IMR-90 (cell line): ENCODE measurements around the gene EFNB2. TPM values are rescaled to one million over a fixed set of nuclear protein-coding genes. Genes with fewer than 3 reads are reported as not detected.

Experiments
- ATAC-seq: fragments of 200-7000 bp; cut with Tn5 transposase; 2 replicates; pipeline ENCODE4 v1.9.1; 2020; ENCODE audit warnings: low read depth, mild to moderate bottlenecking, moderate library complexity
- BruUV-seq: library from RNA; stranded (reverse); fragments of 400-500 nt; replicated peaks from 2 replicates; lab custom pipeline; 2021; lab: Mats Ljungman, UMichigan
- CTCF ChIA-PET: fragments of 300-600 bp; formaldehyde crosslinking; extraction: SDS; loops from one replicate; lab custom pipeline; 2021; ENCODE audit warnings: antibody characterized with exemption; lab: Yijun Ruan, JAX
- POLR2A ChIA-PET: fragments of 300-600 bp; sonication (Branson Sonifier 250); formaldehyde crosslinking; loops from one replicate; lab custom pipeline; 2022; ENCODE audit warnings: antibody characterized with exemption; ENCODE audit not compliant: unreplicated experiment; lab: Charles Lee
- DNase-seq: peaks from one replicate; pipeline ENCODE4 v3.0.0; 2013
- H2AFZ ChIP-seq: replicated peaks from 2 replicates; pipeline ENCODE3; 2013; ENCODE audit warnings: low read length, mild to moderate bottlenecking; ENCODE audit not compliant: poor library complexity
- H2AK5ac ChIP-seq: 2 replicates; pipeline ENCODE4 v1.6.1; 2013; ENCODE audit warnings: low read depth, low read length, inconsistent platforms
- H2AK9ac ChIP-seq: replicated peaks from 2 replicates; pipeline ENCODE3; 2013; ENCODE audit warnings: mild to moderate bottlenecking, low read depth, low read length, moderate library complexity; ENCODE audit not compliant: poor library complexity
- H2BK120ac ChIP-seq: 2 replicates; pipeline ENCODE4 v1.6.1; 2013; ENCODE audit warnings: low read depth, low read length, inconsistent platforms
- H2BK15ac ChIP-seq: 3 replicates; pipeline ENCODE4 v1.6.1; 2013; ENCODE audit warnings: low read depth, low read length, inconsistent platforms
- H2BK20ac ChIP-seq: 2 replicates; pipeline ENCODE4 v1.6.1; 2013; ENCODE audit warnings: low read depth, mild to moderate bottlenecking, inconsistent platforms, low read length, moderate library complexity
- H2BK5ac ChIP-seq: 2 replicates; pipeline ENCODE4 v1.6.1; 2013; ENCODE audit warnings: mild to moderate bottlenecking, low read depth, low read length, inconsistent platforms; ENCODE audit not compliant: poor library complexity, severe bottlenecking
- H3K14ac ChIP-seq: replicated peaks from 2 replicates; pipeline ENCODE4 v1.6.1; 2013; ENCODE audit warnings: low read depth, low read length, inconsistent platforms
- H3K18ac ChIP-seq: 2 replicates; pipeline ENCODE4 v1.6.1; 2013; ENCODE audit warnings: low read depth, low read length, control low read depth
- H3K23ac ChIP-seq: 2 replicates; pipeline ENCODE4 v1.6.1; 2013; ENCODE audit warnings: low read depth, low read length, inconsistent platforms
- H3K27ac ChIP-seq: 2 replicates; pipeline ENCODE4 v1.5.1; 2013; ENCODE audit warnings: mild to moderate bottlenecking, control low read depth, low read length; ENCODE audit not compliant: insufficient read depth
- H3K27me3 ChIP-seq: 2 replicates; pipeline ENCODE4 v1.6.1; 2013; ENCODE audit warnings: low read length; ENCODE audit not compliant: control insufficient read depth, insufficient read depth
- H3K36me3 ChIP-seq: 2 replicates; pipeline ENCODE4 v1.6.1; 2013; ENCODE audit warnings: low read length, mixed read lengths; ENCODE audit not compliant: control insufficient read depth, insufficient read depth
- H3K4ac ChIP-seq: 2 replicates; pipeline ENCODE4 v1.6.1; 2013; ENCODE audit warnings: low read depth, low read length, inconsistent platforms
- H3K4me1 ChIP-seq: 2 replicates; pipeline ENCODE4 v1.6.1; 2013; ENCODE audit warnings: low read length, mixed read lengths; ENCODE audit not compliant: control insufficient read depth, insufficient read depth
- H3K4me2 ChIP-seq: 2 replicates; pipeline ENCODE4 v1.6.1; 2013; ENCODE audit warnings: low read depth, mild to moderate bottlenecking, control low read depth, low read length, moderate library complexity
- H3K4me3 ChIP-seq: 2 replicates; pipeline ENCODE4 v1.5.1; 2013; ENCODE audit warnings: low read depth, mild to moderate bottlenecking, control low read depth, low read length, moderate library complexity; ENCODE audit not compliant: insufficient read depth
- H3K56ac ChIP-seq: 2 replicates; pipeline ENCODE4 v1.6.1; 2013; ENCODE audit warnings: low read length, inconsistent platforms; ENCODE audit not compliant: insufficient read depth; ENCODE audit errors: extremely low read depth
- H3K79me1 ChIP-seq, 2 experiments: 2 replicates each; pipeline ENCODE4 v1.6.1; 2013; ENCODE audit warnings: low read length in 2 of 2, inconsistent platforms in 1 of 2, low read depth in 1 of 2
- H3K9ac ChIP-seq: 2 replicates; pipeline ENCODE4 v1.6.1; 2013; ENCODE audit warnings: low read depth, low read length, control low read depth
- H3K9me1 ChIP-seq: 2 replicates; pipeline ENCODE4 v1.6.1; 2013; ENCODE audit warnings: low read length, inconsistent platforms; ENCODE audit not compliant: insufficient read depth
- H3K9me3 ChIP-seq: 2 replicates; pipeline ENCODE4 v1.6.1; 2013; ENCODE audit warnings: low read length; ENCODE audit not compliant: control insufficient read depth, insufficient read depth
- H4K20me1 ChIP-seq: 2 replicates; pipeline ENCODE4 v1.6.1; 2013; ENCODE audit warnings: low read length, inconsistent platforms; ENCODE audit not compliant: insufficient read depth
- H4K5ac ChIP-seq: 2 replicates; pipeline ENCODE4 v1.6.1; 2013; ENCODE audit warnings: mild to moderate bottlenecking, low read depth, low read length, control low read depth
- H4K8ac ChIP-seq, 2 experiments: 2 replicates each; pipeline ENCODE4 v1.6.1; 2013; ENCODE audit warnings: low read depth in 2 of 2, low read length in 2 of 2, control low read depth in 1 of 2, inconsistent platforms in 1 of 2
- H4K91ac ChIP-seq: 2 replicates; pipeline ENCODE4 v1.6.1; 2013; ENCODE audit warnings: low read depth, low read length, inconsistent platforms; ENCODE audit not compliant: insufficient read depth
- CEBPB ChIP-seq: IDR thresholded peaks from 2 replicates; pipeline ENCODE4 v1.6.1; 2012; ENCODE audit warnings: low read depth, low read length, improper control_type of control experiment
- FOS ChIP-seq: fragments of 150-350 bp; IDR thresholded peaks from 2 replicates; pipeline ENCODE4 v1.6.1; 2016; ENCODE audit warnings: low read depth, low read length
- dilution Hi-C: fragments of 300-500 bp; cut with HindIII; formaldehyde crosslinking; loops from one replicate; pipeline ENCODE4 v1.14.3; 2018; ENCODE audit warnings: low sequenced_read_pairs; ENCODE audit not compliant: unreplicated experiment
- in situ Hi-C: fragments of 300-500 bp; cut with MboI; formaldehyde crosslinking; loops from 3 replicates; pipeline ENCODE4 v1.14.3; 2019; ENCODE audit warnings: low sequenced_read_pairs, inconsistent platforms, mixed read lengths
- intact Hi-C: fragments of 100-400 bp; cut with micrococcal nuclease; formaldehyde crosslinking; loops from 2 replicates; pipeline ENCODE4 v1.10.0; 2022
- polyA plus RNA-seq, 3 experiments: library from polyadenylated mRNA; depleted of rRNA; stranded (reverse); fragments of >200 nt; gene quantifications; 2 replicates each; pipeline ENCODE4 v1.2.3, GENCODE V29; 2012; ENCODE audit warnings: low replicate concordance in 1 of 3
- total RNA-seq: library from RNA; depleted of rRNA; stranded (reverse); fragments of >200 nt; gene quantifications from 2 replicates; pipeline ENCODE4 v1.2.3, GENCODE V29; 2012
- TF ChIP-seq, protein P1 (sequence below): fragments of 150-350 bp; IDR thresholded peaks from 2 replicates; pipeline ENCODE4 v1.6.1; 2016; ENCODE audit warnings: low read depth, mild to moderate bottlenecking, low read length, moderate library complexity, borderline replicate concordance
- TF ChIP-seq, protein P2 (sequence below): fragments of 150-350 bp; IDR thresholded peaks from 2 replicates; pipeline ENCODE4 v1.6.1; 2017; ENCODE audit warnings: mild to moderate bottlenecking, antibody characterized with exemption, low read length, low read depth

The EFNB2 gene
- total and polyA plus RNA-seq, 2 of the 4 experiments (the other 2 are of a cell fraction) = 5.4 to 6.0 TPM

DNA sequence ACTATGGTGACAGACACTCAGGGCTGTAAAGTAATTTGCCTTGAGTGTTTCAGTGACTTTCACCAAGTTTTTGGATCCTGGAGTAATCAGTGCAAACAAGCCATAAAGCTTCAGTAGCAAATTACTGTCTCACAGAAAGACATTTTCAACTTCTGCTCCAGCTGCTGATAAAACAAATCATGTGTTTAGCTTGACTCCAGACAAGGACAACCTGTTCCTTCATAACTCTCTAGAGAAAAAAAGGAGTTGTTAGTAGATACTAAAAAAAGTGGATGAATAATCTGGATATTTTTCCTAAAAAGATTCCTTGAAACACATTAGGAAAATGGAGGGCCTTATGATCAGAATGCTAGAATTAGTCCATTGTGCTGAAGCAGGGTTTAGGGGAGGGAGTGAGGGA is 23.1 kb upstream of the EFNB2 start:
- intact Hi-C loops = no loop called here
- BruUV-seq = TSS peak; percentile 49

More for the DNA sequence above, 23.1 kb upstream of the EFNB2 start:
- H3K9me1 ChIP-seq = peaks cover 14% of the 10 kb centered on the region
- H4K5ac ChIP-seq = no peak overlapping the region
- H3K79me1 ChIP-seq = peaks cover 6 to 43% of the 10 kb centered on the region in 2 experiments; a peak in 3 of 4 replicates
- H2AK9ac ChIP-seq = no peak overlapping the region
- no peak overlapping the region for H3K56ac ChIP-seq
- dilution Hi-C loops (no loop called here), in situ Hi-C loops (loop anchor here (10.0 kb wide), 1 partner anchor 566 kb away; no protein-coding TSS in a partner anchor)
- no peak overlapping the region for H3K14ac ChIP-seq
- no peak for TF ChIP-seq CEBPB
- TF ChIP-seq, protein P1, sequence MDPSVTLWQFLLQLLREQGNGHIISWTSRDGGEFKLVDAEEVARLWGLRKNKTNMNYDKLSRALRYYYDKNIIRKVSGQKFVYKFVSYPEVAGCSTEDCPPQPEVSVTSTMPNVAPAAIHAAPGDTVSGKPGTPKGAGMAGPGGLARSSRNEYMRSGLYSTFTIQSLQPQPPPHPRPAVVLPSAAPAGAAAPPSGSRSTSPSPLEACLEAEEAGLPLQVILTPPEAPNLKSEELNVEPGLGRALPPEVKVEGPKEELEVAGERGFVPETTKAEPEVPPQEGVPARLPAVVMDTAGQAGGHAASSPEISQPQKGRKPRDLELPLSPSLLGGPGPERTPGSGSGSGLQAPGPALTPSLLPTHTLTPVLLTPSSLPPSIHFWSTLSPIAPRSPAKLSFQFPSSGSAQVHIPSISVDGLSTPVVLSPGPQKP = no peak
- TF ChIP-seq, protein P2, sequence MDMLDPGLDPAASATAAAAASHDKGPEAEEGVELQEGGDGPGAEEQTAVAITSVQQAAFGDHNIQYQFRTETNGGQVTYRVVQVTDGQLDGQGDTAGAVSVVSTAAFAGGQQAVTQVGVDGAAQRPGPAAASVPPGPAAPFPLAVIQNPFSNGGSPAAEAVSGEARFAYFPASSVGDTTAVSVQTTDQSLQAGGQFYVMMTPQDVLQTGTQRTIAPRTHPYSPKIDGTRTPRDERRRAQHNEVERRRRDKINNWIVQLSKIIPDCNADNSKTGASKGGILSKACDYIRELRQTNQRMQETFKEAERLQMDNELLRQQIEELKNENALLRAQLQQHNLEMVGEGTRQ = no peak
- TF ChIP-seq FOS = no peak
- peaks cover 63% of the 10 kb centered on the region for H4K20me1 ChIP-seq
- H2BK120ac ChIP-seq = no peak overlapping the region
- H3K4me3 ChIP-seq = no peak overlapping the region
- no peaks in the 10 kb centered on the region for H3K27me3 ChIP-seq
- no peak overlapping the region for H4K8ac ChIP-seq
- H2BK20ac ChIP-seq = no peak overlapping the region
- H3K18ac ChIP-seq = no peak overlapping the region
- DNase-seq (no peak), ATAC-seq (no peak)
- ChIA-PET POLR2A (no interaction called here), CTCF (no interaction called here)
- H3K4me2 ChIP-seq = no peak overlapping the region
- H3K36me3 ChIP-seq = peaks cover 25% of the 10 kb centered on the region
- no peak overlapping the region for H3K4ac ChIP-seq
- H3K4me1 ChIP-seq = peaks cover 11% of the 10 kb centered on the region
- H2AFZ ChIP-seq = no peak overlapping the region
- no peak overlapping the region for H4K91ac ChIP-seq
- no peak overlapping the region for H3K23ac ChIP-seq
- no peaks in the 10 kb centered on the region for H3K9me3 ChIP-seq
- no peak overlapping the region for H2BK5ac ChIP-seq
- H2AK5ac ChIP-seq = no peak overlapping the region
- no peak overlapping the region for H3K9ac ChIP-seq
- no peak overlapping the region for H2BK15ac ChIP-seq
- no peak overlapping the region for H3K27ac ChIP-seq
